GM10266 (cell line): ENCODE data around the gene COBL.

Experiments used
- DNase-seq: peaks from one replicate; pipeline ENCODE4 v3.0.0; 2012; ENCODE audit errors: extremely low spot score
- CTCF ChIP-seq: IDR thresholded peaks from 2 replicates; pipeline ENCODE4 v1.5.1; 2012; ENCODE audit warnings: mild to moderate bottlenecking, low read depth; ENCODE audit not compliant: control insufficient read depth, insufficient read depth; ENCODE audit errors: missing control alignments

The COBL gene

DNA sequence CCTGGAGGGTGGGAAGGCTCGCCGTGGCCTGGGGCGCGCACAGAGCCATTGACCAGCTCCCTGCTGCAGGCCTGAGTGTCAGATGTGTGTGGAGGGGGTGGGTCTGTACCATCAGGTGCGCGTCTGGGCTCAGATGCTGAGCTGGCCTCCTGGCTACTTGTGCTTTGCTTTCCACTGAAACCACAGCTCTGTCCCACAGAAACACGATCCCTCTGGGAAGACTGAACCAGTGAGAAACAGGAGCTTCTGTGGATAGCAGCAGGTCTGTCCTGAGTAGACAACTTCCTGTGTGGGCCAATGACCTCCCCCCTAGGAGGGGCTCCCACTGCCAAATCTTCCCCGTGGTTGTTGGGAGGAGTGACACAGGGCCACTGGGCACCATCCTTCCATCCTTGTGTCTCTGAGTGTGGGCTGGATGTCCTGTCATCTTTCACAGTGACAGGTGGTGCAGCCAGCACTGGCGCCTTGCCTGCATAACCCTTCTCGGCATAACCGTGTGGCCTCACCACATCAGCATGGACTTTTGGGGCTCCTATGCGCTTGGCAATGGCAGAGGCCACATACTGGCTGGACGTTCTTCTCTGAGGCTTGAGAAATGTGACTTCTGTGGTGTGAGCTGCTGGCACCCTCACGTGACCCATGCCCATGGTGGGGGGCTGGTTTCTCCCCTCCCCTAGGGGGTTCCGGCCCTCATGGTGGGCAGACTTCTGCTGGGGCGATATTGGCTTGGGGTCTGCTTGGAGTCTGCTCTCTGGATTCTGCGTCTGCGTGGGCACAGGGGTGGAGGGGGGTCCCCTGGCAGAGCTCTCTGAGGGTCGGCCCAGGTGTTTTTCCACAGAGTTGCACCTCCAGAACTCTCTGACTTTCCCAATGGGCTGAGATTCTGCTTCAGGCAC, 288.4 kb downstream of the COBL start:
- DNase-seq = no peak
- TF ChIP-seq CTCF = no peak

- no peak for DNase-seq
- TF ChIP-seq CTCF = no peak
Observed at GRCh38 chr7:51027106-51027934, 289.3 kb downstream of the COBL start.

GRCh38 chr7:51026341-51026740, 290.3 kb downstream of the COBL start:
- DNase-seq = no peak
- no peak for TF ChIP-seq CTCF

GRCh38 chr7:51025668-51026067, 290.9 kb downstream of the COBL start:
- DNase-seq = no peak
- TF ChIP-seq CTCF = no peak

- TF ChIP-seq CTCF = no peak
Observed at GRCh38 chr7:51024867-51025266, 291.7 kb downstream of the COBL start.

GRCh38 chr7:51023547-51023946, 293.1 kb downstream of the COBL start:
- TF ChIP-seq CTCF = no peak
- DNase-seq = no peak

More at GRCh38 chr7:51024867-51025266, 291.7 kb downstream of the COBL start:
- no peak for DNase-seq
